ENCODE measurements around the gene LENEP. TPM values are rescaled to one million over a fixed set of nuclear protein-coding genes. Genes with fewer than 3 reads are reported as not detected.

LENEP gene
- polyA plus RNA-seq, 1 donor (not counting 4 experiments of a cell fraction or from before 2014, with no cell fraction given): not detected

GRCh38 chr1:155003766-155004351 lies 10.5 kb downstream of the LENEP start:
- no peak for TF ChIP-seq CTCF (optimal IDR thresholded peaks at IDR 0.05 in 1 of 3, IDR thresholded peaks at IDR 0.05 in 1 of 3, conservative IDR thresholded peaks at IDR 0.05 in 1 of 3; ENCODE audit: extremely low read depth in 1 of 3, insufficient read depth in 2 of 3, low read length in 3 of 3)
- DNase-seq (ENCODE audit: low read depth, low spot score): no peak
- peaks cover 58% of the 10 kb centered on the region for H3K79me2 ChIP-seq (ENCODE audit: control insufficient read depth, insufficient read depth, low read length)
- H3K4me2 ChIP-seq (ENCODE audit: control insufficient read depth, extremely low read depth, insufficient read depth, low read depth, low read length): peak overlapping the region; percentile 92
- H2AFZ ChIP-seq (ENCODE audit: control insufficient read depth, low read length): no peak overlapping the region
- dilution Hi-C loops (cut with MboI; ENCODE audit: extremely low pct_ligation_motif_present, low sequenced_read_pairs): no loop called here
- no peaks in the 10 kb centered on the region for H4K20me1 ChIP-seq (ENCODE audit: control insufficient read depth, extremely low read depth, insufficient read depth, low read length)
- H3K4me3 ChIP-seq (ENCODE audit: control insufficient read depth in 2 of 3, extremely low read depth in 1 of 3, insufficient read depth in 2 of 3, low read depth in 1 of 3, low read length in 3 of 3): peak overlapping the region; percentile 81 to 99 (median 81)
- H3K27ac ChIP-seq (ENCODE audit: control insufficient read depth, insufficient read depth, low read length): peak overlapping the region; percentile 81
- no peak for FAIRE-seq
- no peaks in the 10 kb centered on the region for H3K9me3 ChIP-seq (ENCODE audit: control insufficient read depth, low read depth, low read length)
- H3K9ac ChIP-seq (ENCODE audit: control insufficient read depth, extremely low read depth, insufficient read depth, low read length): peak overlapping the region; percentile 89
- no peaks in the 10 kb centered on the region for H3K9me1 ChIP-seq (ENCODE audit: control insufficient read depth, extremely low read depth, insufficient read depth, low read length)
- peaks cover 1 to 15% of the 10 kb centered on the region in 2 experiments for H3K36me3 ChIP-seq (ENCODE audit: control insufficient read depth in 2 of 2, extremely low read depth in 1 of 2, insufficient read depth in 2 of 2, low read length in 2 of 2)
- H3K27me3 ChIP-seq (ENCODE audit: control insufficient read depth, extremely low read depth, insufficient read depth, low read length): no peaks in the 10 kb centered on the region
- H3K4me1 ChIP-seq (ENCODE audit: control insufficient read depth, extremely low read depth, insufficient read depth, low read length): peaks cover 60% of the 10 kb centered on the region

DNA sequence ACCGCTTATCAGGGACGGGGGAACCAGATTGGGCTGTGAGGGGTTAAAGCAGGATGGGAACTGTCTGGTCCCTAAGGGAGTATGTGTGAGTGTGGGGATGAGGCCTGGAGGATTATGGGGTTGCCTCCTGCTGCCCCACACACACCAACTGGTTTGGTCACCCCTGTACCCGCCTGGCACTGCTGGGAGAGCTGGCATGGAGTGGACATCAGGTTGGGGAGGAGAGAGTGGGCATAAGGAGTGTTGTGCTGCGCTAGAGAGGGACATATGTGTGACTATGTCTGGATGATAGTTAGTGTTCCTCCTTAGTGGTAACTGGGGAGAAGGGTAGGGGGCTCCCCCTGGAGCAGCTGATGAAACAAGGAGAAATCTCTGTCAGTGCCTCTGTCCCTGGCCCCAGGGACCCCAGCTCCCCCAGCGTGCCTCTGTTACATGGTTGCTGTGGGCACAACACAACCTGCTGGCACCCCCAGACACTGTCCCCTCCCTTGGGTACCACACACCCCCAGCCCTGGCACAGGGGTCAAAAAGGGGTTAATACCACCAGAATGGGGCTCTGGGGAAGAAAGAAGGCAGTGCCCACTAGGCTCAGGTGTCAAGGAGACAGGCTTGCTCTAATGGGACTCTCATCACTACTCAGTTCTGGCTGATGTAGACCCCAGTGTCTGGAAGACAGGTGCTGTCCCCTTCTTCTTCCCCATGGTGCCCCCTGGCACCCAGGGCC lies 11.1 kb downstream of the LENEP start:
- DNase-seq (ENCODE audit: low read depth, low spot score) (no peak), FAIRE-seq (no peak)
- dilution Hi-C loops (cut with MboI; ENCODE audit: extremely low pct_ligation_motif_present, low sequenced_read_pairs): no loop called here
- Histone ChIP-seq H3K4me3 (ENCODE audit: control insufficient read depth in 2 of 3, extremely low read depth in 1 of 3, insufficient read depth in 2 of 3, low read depth in 1 of 3, low read length in 3 of 3) (peak overlapping the region; percentile 81 to 99 (median 81)), H3K9ac (ENCODE audit: control insufficient read depth, extremely low read depth, insufficient read depth, low read length) (peak overlapping the region; percentile 89), H3K79me2 (ENCODE audit: control insufficient read depth, insufficient read depth, low read length) (peaks cover 63% of the 10 kb centered on the region), H3K27ac (ENCODE audit: control insufficient read depth, insufficient read depth, low read length) (peak overlapping the region; percentile 76), H4K20me1 (ENCODE audit: control insufficient read depth, extremely low read depth, insufficient read depth, low read length) (no peaks in the 10 kb centered on the region), H3K27me3 (ENCODE audit: control insufficient read depth, extremely low read depth, insufficient read depth, low read length) (no peaks in the 10 kb centered on the region), H3K9me1 (ENCODE audit: control insufficient read depth, extremely low read depth, insufficient read depth, low read length) (no peaks in the 10 kb centered on the region), H3K9me3 (ENCODE audit: control insufficient read depth, low read depth, low read length) (no peaks in the 10 kb centered on the region), H3K4me2 (ENCODE audit: control insufficient read depth, extremely low read depth, insufficient read depth, low read depth, low read length) (peak overlapping the region; percentile 92), H2AFZ (ENCODE audit: control insufficient read depth, low read length) (no peak overlapping the region), H3K4me1 (ENCODE audit: control insufficient read depth, extremely low read depth, insufficient read depth, low read length) (peaks cover 60% of the 10 kb centered on the region), H3K36me3 (ENCODE audit: control insufficient read depth in 2 of 2, extremely low read depth in 1 of 2, insufficient read depth in 2 of 2, low read length in 2 of 2) (peaks cover 1 to 15% of the 10 kb centered on the region in 2 experiments)
- no peak for TF ChIP-seq EZH2 (IDR thresholded peaks at IDR 0.05; ENCODE audit: low read length)
- no peak for TF ChIP-seq CTCF (optimal IDR thresholded peaks at IDR 0.05 in 1 of 3, IDR thresholded peaks at IDR 0.05 in 1 of 3, conservative IDR thresholded peaks at IDR 0.05 in 1 of 3; ENCODE audit: extremely low read depth in 1 of 3, insufficient read depth in 2 of 3, low read length in 3 of 3)

Data from keratinocyte (primary cell).